MM.1S (cell line): ENCODE results near the gene FAM124B.

Source experiments
- DNase-seq: peaks from one replicate; pipeline ENCODE4 v3.0.0-alpha.2; 2015
- H2AFZ ChIP-seq: fragments of 300-600 bp; sonication (generic); 2 replicates; pipeline ENCODE4 v1.6.0; 2016; ENCODE audit warnings: antibody characterized with exemption, low read length
- H3F3A ChIP-seq: fragments of 300-600 bp; sonication (generic); 2 replicates; pipeline ENCODE4 v1.6.1; 2016; ENCODE audit warnings: mild to moderate bottlenecking, antibody characterized with exemption, low read length, moderate library complexity, mixed read lengths; ENCODE audit not compliant: insufficient read depth
- H3K27ac ChIP-seq: fragments of 300-600 bp; sonication (generic); 2 replicates; pipeline ENCODE4 v1.5.1; 2016; ENCODE audit warnings: mild to moderate bottlenecking, low read length
- H3K27me3 ChIP-seq: fragments of 300-600 bp; sonication (generic); replicated peaks from 2 replicates; pipeline ENCODE4 v1.6.0; 2016; ENCODE audit warnings: low read length; ENCODE audit not compliant: insufficient read depth
- H3K36me3 ChIP-seq: fragments of 300-600 bp; sonication (generic); replicated peaks from 2 replicates; pipeline ENCODE4 v1.6.1; 2016; ENCODE audit warnings: mild to moderate bottlenecking, low read length, mixed read lengths; ENCODE audit not compliant: insufficient read depth
- H3K4me1 ChIP-seq: fragments of 300-600 bp; sonication (generic); 2 replicates; pipeline ENCODE4 v1.6.1; 2016; ENCODE audit warnings: low read length, mixed read lengths
- H3K4me2 ChIP-seq: fragments of 300-600 bp; sonication (generic); 2 replicates; pipeline ENCODE4 v1.6.0; 2016; ENCODE audit warnings: low read depth, low read length
- H3K4me3 ChIP-seq: fragments of 300-600 bp; sonication (generic); 2 replicates; pipeline ENCODE4 v1.5.1; 2016; ENCODE audit warnings: low read length, mixed read lengths
- H3K79me2 ChIP-seq: fragments of 300-600 bp; sonication (generic); 2 replicates; pipeline ENCODE4 v1.6.1; 2016; ENCODE audit warnings: mixed run types, low read length, mixed read lengths
- H3K9ac ChIP-seq: fragments of 300-600 bp; sonication (generic); 2 replicates; pipeline ENCODE4 v1.6.1; 2016; ENCODE audit warnings: low read length, mixed read lengths
- H3K9me2 ChIP-seq: fragments of 300-600 bp; sonication (generic); replicated peaks from 2 replicates; pipeline ENCODE4 v1.6.1; 2016; ENCODE audit warnings: mild to moderate bottlenecking, low read length, mixed read lengths; ENCODE audit not compliant: insufficient read depth
- H3K9me3 ChIP-seq: fragments of 300-600 bp; sonication (generic); replicated peaks from 2 replicates; pipeline ENCODE4 v1.6.1; 2016; ENCODE audit warnings: mild to moderate bottlenecking, low read length, mixed read lengths; ENCODE audit not compliant: insufficient read depth
- H4K20me1 ChIP-seq: fragments of 300-600 bp; sonication (generic); 2 replicates; pipeline ENCODE4 v1.6.1; 2016; ENCODE audit warnings: mild to moderate bottlenecking, low read length, moderate library complexity, mixed read lengths; ENCODE audit not compliant: insufficient read depth
- CTCF ChIP-seq: fragments of 300-600 bp; sonication (generic); IDR thresholded peaks from 2 replicates; pipeline ENCODE4 v1.5.1; 2016; ENCODE audit warnings: antibody characterized with exemption, low read length, mixed read lengths
- EZH2 ChIP-seq: fragments of 300-600 bp; sonication (generic); optimal IDR thresholded peaks from 2 replicates; pipeline ENCODE3; 2017; ENCODE audit warnings: low read depth, mild to moderate bottlenecking, antibody characterized with exemption, low read length, mixed read lengths
- EZH2phosphoT487 ChIP-seq: fragments of 300-600 bp; sonication (generic); IDR thresholded peaks from 2 replicates; pipeline ENCODE4 v1.6.1; 2018; ENCODE audit warnings: antibody characterized with exemption, low read length

FAM124B gene

GRCh38 chr2:224369028-224369632, 32.8 kb downstream of the FAM124B start:
- Histone ChIP-seq H3K27ac (no peak overlapping the region), H3K9me2 (no peaks in the 10 kb centered on the region), H3K4me2 (no peak overlapping the region), H3K4me3 (no peak overlapping the region), H3K36me3 (no peaks in the 10 kb centered on the region), H3K9me3 (no peaks in the 10 kb centered on the region), H3F3A (no peaks in the 10 kb centered on the region), H3K27me3 (no peaks in the 10 kb centered on the region), H3K79me2 (no peaks in the 10 kb centered on the region), H3K4me1 (no peaks in the 10 kb centered on the region), H2AFZ (no peak overlapping the region), H3K9ac (no peak overlapping the region), H4K20me1 (no peaks in the 10 kb centered on the region)
- TF ChIP-seq EZH2 (no peak), CTCF (peak; percentile 80)
- DNase-seq = peak; percentile 49

GRCh38 chr2:224366267-224366844, 35.6 kb downstream of the FAM124B start:
- no peaks in the 10 kb centered on the region for H3K4me1 ChIP-seq
- H3K27me3 ChIP-seq = no peaks in the 10 kb centered on the region
- no peaks in the 10 kb centered on the region for H3F3A ChIP-seq
- H3K36me3 ChIP-seq = no peaks in the 10 kb centered on the region
- no peaks in the 10 kb centered on the region for H3K9me2 ChIP-seq
- H3K9ac ChIP-seq = no peak overlapping the region
- no peak overlapping the region for H3K4me2 ChIP-seq
- H2AFZ ChIP-seq = no peak overlapping the region
- H3K27ac ChIP-seq = no peak overlapping the region
- no peak overlapping the region for H3K4me3 ChIP-seq
- TF ChIP-seq EZH2phosphoT487 = no peak
- TF ChIP-seq CTCF = no peak
- TF ChIP-seq EZH2 = no peak
- H4K20me1 ChIP-seq = no peaks in the 10 kb centered on the region
- H3K79me2 ChIP-seq = no peaks in the 10 kb centered on the region
- DNase-seq = no peak
- no peaks in the 10 kb centered on the region for H3K9me3 ChIP-seq

GRCh38 chr2:224365331-224365730, 36.6 kb downstream of the FAM124B start:
- Histone ChIP-seq H3K4me2 (no peak overlapping the region), H2AFZ (no peak overlapping the region)
- no peak for DNase-seq

GRCh38 chr2:224363281-224363680, 38.6 kb downstream of the FAM124B start:
- TF ChIP-seq CTCF (no peak), EZH2 (no peak), EZH2phosphoT487 (no peak)
- Histone ChIP-seq H3K27ac (no peak overlapping the region), H2AFZ (no peak overlapping the region)

More at GRCh38 chr2:224365331-224365730, 36.6 kb downstream of the FAM124B start:
- Histone ChIP-seq H3K4me1 (no peaks in the 10 kb centered on the region), H3K9me2 (no peaks in the 10 kb centered on the region), H3K27ac (no peak overlapping the region), H3K9me3 (no peaks in the 10 kb centered on the region), H3K79me2 (no peaks in the 10 kb centered on the region), H3K36me3 (no peaks in the 10 kb centered on the region), H4K20me1 (no peaks in the 10 kb centered on the region), H3K27me3 (no peaks in the 10 kb centered on the region), H3K4me3 (no peak overlapping the region), H3F3A (no peaks in the 10 kb centered on the region), H3K9ac (no peak overlapping the region)
- no peak for TF ChIP-seq EZH2

More at GRCh38 chr2:224363281-224363680, 38.6 kb downstream of the FAM124B start:
- H3K36me3 ChIP-seq = no peaks in the 10 kb centered on the region
- H3K9ac ChIP-seq = no peak overlapping the region
- H3K27me3 ChIP-seq = no peaks in the 10 kb centered on the region
- H3K9me3 ChIP-seq = no peaks in the 10 kb centered on the region
- no peaks in the 10 kb centered on the region for H3K79me2 ChIP-seq
- H3K9me2 ChIP-seq = no peaks in the 10 kb centered on the region
- no peak overlapping the region for H3K4me2 ChIP-seq
- no peak for DNase-seq
- H3F3A ChIP-seq = no peaks in the 10 kb centered on the region
- no peaks in the 10 kb centered on the region for H4K20me1 ChIP-seq
- H3K4me3 ChIP-seq = no peak overlapping the region
- H3K4me1 ChIP-seq = no peaks in the 10 kb centered on the region
